ENCODE measurements around the gene VSTM5.

The VSTM5 gene

GRCh38 chr11:93841446-93841845, 9.0 kb downstream of the VSTM5 start:
- Histone ChIP-seq H3K4me3 (ENCODE audit: low read depth, low read length, poor library complexity, severe bottlenecking) (no peak overlapping the region), H3K9me3 (ENCODE audit: low read length) (no peaks in the 10 kb centered on the region), H3K9me2 (ENCODE audit: low read depth, low read length) (no peaks in the 10 kb centered on the region), H3K79me2 (ENCODE audit: insufficient read depth, low read length) (no peaks in the 10 kb centered on the region), H3K27ac (ENCODE audit: low read depth, low read length, poor library complexity, severe bottlenecking) (no peak overlapping the region), H3K9ac (ENCODE audit: low read length) (no peak overlapping the region), H3F3A (ENCODE audit: insufficient read depth, low read length) (no peaks in the 10 kb centered on the region), H4K20me1 (ENCODE audit: insufficient read depth, low read length) (no peaks in the 10 kb centered on the region), H3K4me1 (ENCODE audit: insufficient read depth, low read length, severe bottlenecking) (no peaks in the 10 kb centered on the region), H2AFZ (ENCODE audit: low read length) (no peak overlapping the region), H3K27me3 (ENCODE audit: insufficient read depth, low read length) (no peaks in the 10 kb centered on the region), H3K36me3 (ENCODE audit: insufficient read depth, low read length) (no peaks in the 10 kb centered on the region), H3K4me2 (ENCODE audit: low read length) (no peak overlapping the region)
- TF ChIP-seq CTCF (IDR thresholded peaks at IDR 0.05; ENCODE audit: low read length), result no peak

DNA sequence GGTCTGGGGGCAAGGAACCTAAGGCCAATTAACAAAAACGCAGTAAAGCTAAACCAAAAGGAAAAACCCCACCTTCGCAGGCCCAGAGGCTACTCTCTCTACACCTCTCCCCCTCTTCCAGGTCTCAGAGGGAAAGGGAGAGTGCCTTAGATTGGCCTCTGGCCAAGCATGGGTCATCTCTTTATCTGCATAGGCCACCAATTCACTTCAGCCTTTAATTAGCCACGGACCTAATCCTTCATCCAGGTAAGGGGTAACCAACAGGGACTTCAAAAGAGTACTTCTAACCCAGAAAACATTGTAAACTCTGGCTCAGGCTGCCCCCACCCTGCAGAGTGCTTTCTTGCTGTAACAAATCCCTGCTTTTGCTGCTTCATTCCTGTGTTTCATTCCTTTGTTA, 9.4 kb downstream of the VSTM5 start:
- H3K27me3 ChIP-seq (ENCODE audit: insufficient read depth, low read length), result no peaks in the 10 kb centered on the region
- H3K9me2 ChIP-seq (ENCODE audit: low read depth, low read length), result no peaks in the 10 kb centered on the region
- TF ChIP-seq CTCF (IDR thresholded peaks at IDR 0.05; ENCODE audit: low read length), result no peak
- no peak for TF ChIP-seq EZH2 (IDR thresholded peaks at IDR 0.05; ENCODE audit: borderline replicate concordance, low read length)
- H2AFZ ChIP-seq (ENCODE audit: low read length), result no peak overlapping the region
- H3K4me1 ChIP-seq (ENCODE audit: insufficient read depth, low read length, severe bottlenecking), result no peaks in the 10 kb centered on the region
- H3K4me3 ChIP-seq (ENCODE audit: low read depth, low read length, poor library complexity, severe bottlenecking), result no peak overlapping the region
- no peaks in the 10 kb centered on the region for H3K9me3 ChIP-seq (ENCODE audit: low read length)
- H3K9ac ChIP-seq (ENCODE audit: low read length), result no peak overlapping the region
- H3K36me3 ChIP-seq (ENCODE audit: insufficient read depth, low read length), result no peaks in the 10 kb centered on the region
- no peaks in the 10 kb centered on the region for H3K79me2 ChIP-seq (ENCODE audit: insufficient read depth, low read length)
- H4K20me1 ChIP-seq (ENCODE audit: insufficient read depth, low read length), result no peaks in the 10 kb centered on the region
- no peak overlapping the region for H3K27ac ChIP-seq (ENCODE audit: low read depth, low read length, poor library complexity, severe bottlenecking)
- no peaks in the 10 kb centered on the region for H3F3A ChIP-seq (ENCODE audit: insufficient read depth, low read length)
- no peak overlapping the region for H3K4me2 ChIP-seq (ENCODE audit: low read length)

GRCh38 chr11:93840180-93840579, 10.2 kb downstream of the VSTM5 start:
- H3K9ac ChIP-seq (ENCODE audit: low read length), result no peak overlapping the region
- no peak overlapping the region for H3K4me3 ChIP-seq (ENCODE audit: low read depth, low read length, poor library complexity, severe bottlenecking)
- H3K27me3 ChIP-seq (ENCODE audit: insufficient read depth, low read length), result no peaks in the 10 kb centered on the region
- no peaks in the 10 kb centered on the region for H3K79me2 ChIP-seq (ENCODE audit: insufficient read depth, low read length)
- H2AFZ ChIP-seq (ENCODE audit: low read length), result no peak overlapping the region
- no peaks in the 10 kb centered on the region for H3F3A ChIP-seq (ENCODE audit: insufficient read depth, low read length)
- no peaks in the 10 kb centered on the region for H3K4me1 ChIP-seq (ENCODE audit: insufficient read depth, low read length, severe bottlenecking)
- no peak for TF ChIP-seq EZH2 (IDR thresholded peaks at IDR 0.05; ENCODE audit: borderline replicate concordance, low read length)
- no peak for TF ChIP-seq CTCF (IDR thresholded peaks at IDR 0.05; ENCODE audit: low read length)
- H4K20me1 ChIP-seq (ENCODE audit: insufficient read depth, low read length), result no peaks in the 10 kb centered on the region
- H3K4me2 ChIP-seq (ENCODE audit: low read length), result no peak overlapping the region
- H3K9me3 ChIP-seq (ENCODE audit: low read length), result no peaks in the 10 kb centered on the region
- no peaks in the 10 kb centered on the region for H3K36me3 ChIP-seq (ENCODE audit: insufficient read depth, low read length)
- H3K27ac ChIP-seq (ENCODE audit: low read depth, low read length, poor library complexity, severe bottlenecking), result no peak overlapping the region
- no peaks in the 10 kb centered on the region for H3K9me2 ChIP-seq (ENCODE audit: low read depth, low read length)
